Kidney capillary endothelial cell (primary cell): Measurements from ENCODE around the gene GBA3.

ENCODE experiments used
- DNase-seq: peaks from one replicate; pipeline ENCODE4 v3.0.0-alpha.2; 2018; ENCODE audit warnings: low spot score

GBA3 gene

DNA sequence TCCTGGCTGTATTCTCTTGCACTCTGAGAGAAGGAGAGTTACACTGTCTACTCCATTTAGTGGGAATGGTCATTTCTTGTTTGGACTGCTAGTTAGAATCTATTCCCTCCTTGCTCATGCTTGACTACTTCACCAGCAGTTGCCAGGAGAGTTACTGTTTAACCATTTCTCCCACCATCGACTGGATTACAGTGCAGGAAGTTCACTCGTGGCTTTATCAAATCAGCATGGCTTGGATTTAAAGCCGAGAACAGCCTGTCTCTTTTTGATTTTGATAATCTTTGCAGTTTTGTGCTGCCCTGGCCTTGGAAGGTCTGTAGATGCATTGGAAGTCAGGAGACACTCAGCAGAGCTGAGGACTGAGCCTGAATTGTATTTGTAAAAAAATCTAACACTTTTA, 3.2 kb downstream of the GBA3 start:
- no peak for DNase-seq

DNA sequence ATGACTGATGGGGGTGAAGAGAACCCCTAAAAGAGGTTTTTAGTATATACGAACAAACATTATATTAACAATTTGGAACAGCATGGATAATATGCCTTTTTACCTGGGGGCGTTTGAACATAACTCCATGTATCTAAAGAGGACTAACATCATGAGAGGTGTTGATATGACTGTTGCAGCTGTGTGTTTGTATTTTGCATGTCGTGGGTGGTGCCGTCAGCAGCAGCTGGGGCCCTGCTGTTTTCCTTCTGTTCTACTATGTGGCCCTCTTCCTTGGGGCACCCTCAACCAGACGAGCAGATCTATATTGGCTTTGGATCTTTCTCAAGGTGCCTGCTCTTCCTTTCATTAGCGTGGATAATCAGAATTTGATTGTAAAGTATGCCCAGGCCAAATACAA, 11.2 kb downstream of the GBA3 start:
- DNase-seq = no peak

DNA sequence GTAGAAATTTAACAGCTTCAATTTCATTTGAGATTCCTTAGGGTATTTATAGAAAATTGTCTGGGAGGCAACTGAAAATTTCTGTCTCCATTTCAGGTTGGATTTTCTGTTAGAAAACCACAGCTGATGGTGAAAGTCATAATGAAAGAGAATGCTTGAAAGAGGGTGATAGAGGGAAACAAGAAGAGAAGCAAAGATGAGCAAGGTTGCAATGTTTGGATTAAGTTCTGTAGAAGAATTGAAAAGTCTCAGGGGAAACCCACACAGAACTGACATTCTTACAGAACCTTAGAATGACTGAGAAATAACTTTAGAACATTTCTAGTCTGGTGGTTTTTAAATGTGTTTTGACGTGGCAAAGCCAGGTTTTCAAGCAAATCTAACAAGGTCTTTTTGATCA, 14.7 kb downstream of the GBA3 start:
- no peak for DNase-seq

DNA sequence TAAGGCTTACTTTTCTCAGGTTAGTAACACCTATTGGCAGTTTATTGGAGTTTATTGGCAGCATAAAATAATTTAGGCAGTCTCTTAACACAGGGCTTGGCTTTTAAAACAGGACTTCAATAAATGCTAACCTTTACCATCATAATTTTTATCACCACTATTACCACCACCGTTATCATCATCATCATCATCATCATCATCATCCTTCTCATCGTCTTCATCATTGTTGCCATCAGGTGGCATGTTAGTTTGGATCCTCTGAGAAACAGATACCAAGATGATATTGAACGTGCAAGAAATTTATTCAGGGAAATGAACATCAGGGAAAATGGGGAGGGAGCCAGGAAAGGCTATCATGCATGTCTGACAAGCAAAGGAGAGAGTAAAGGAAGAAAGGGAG, 16.2 kb downstream of the GBA3 start:
- DNase-seq = no peak

- DNase-seq = no peak
Measured at GRCh38 chr4:22712105-22712504, 19.4 kb downstream of the GBA3 start.

- DNase-seq = no peak
Measured at GRCh38 chr4:22712529-22712928, 19.8 kb downstream of the GBA3 start.

DNA sequence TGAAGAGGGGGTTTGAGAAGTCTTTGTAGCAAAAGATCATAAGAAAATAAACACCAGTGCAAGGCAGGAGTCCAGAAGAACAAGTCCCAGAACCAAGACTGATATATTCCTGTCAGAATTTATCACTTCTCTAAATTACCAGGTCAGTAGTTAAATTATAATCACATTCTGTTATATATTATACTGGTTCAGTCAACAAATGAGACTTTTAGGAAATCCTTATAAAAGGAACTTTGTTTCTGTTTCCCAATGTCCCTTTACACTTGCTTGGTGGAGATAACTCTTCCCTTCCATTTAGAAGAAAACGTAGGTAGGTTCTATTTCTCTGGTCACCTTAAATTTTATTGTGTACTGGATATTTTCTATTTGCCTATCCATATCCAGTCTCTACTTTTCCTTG, 21.1 kb downstream of the GBA3 start:
- DNase-seq = no peak

DNA sequence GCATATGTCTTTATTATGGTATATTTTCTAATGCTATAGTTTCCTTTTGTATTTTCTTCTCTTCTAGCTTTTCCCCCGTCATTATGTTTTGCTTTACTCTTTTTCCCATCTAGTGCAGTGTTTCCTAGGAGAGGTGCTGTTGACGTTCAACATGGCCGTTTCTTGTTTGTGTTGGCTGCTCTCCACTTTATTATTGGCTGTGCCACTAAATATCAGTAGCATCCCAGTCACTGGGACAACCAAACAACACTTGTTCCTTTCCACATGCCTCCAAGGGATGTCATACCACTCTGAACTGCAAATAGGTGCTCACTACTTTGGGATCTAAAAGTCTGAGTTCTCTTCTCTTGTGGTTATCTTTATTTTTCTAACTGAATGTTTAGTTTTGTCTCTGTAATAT, 26.5 kb downstream of the GBA3 start:
- DNase-seq = no peak

DNA sequence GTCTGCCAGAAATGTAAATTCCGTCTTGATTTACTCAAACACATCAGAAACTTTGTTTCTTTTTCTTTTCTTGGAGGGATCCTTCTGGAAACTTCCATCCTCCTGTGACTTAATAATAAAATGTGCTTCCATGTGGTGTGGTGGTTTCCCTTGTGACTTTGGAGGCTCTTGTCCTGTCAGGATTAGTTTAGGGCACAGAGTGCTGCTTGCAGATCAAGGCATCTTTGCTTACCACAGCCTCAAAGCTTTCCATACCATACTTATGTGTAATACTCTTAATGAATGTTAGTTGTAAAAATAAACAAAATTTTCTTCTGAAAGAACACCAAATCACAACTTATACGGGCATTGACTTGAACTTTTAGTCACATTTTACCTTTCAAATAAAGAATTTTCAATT, 27.4 kb downstream of the GBA3 start:
- no peak for DNase-seq

DNA sequence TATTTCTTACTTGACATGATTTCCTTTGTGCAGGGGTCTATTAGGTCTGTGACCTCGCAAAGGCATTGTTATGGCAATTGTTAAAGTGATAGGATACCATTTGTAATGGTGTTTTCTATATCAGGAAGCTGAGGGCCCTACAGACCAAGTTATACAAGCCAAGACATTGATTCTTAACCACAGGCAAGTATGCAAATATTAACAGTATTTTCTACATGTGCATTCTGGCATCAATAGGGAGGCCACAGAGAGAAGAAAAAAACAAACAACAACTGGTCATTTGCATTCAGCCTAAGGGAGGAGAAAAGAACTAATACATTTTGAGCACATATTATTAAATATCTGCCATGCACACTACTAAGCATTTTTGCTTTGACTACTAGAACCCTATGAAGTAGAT, 28.5 kb downstream of the GBA3 start:
- DNase-seq = no peak

- DNase-seq = no peak
Measured at GRCh38 chr4:22730021-22730420, 37.3 kb downstream of the GBA3 start.

DNA sequence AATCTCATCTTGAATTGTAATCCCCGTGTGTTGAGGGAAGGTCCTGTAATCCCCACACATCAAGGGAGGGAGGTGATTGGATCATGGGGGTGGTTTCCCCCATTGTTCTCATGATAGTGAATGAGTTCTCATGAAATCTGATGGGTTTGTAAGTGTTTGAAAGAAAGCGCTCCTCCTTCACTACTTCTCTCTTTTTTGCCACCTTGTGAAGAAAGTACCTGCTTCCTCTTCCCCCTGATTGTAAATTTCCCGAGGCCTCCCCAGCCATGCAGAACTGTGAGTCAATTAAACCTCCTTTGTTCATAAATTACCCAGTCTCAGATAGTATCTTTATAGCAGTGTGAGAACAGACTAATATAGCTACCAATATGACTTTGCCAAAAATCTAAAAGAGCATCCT, 41.1 kb downstream of the GBA3 start:
- DNase-seq = no peak

- DNase-seq = no peak
Measured at GRCh38 chr4:22736912-22737311, 44.2 kb downstream of the GBA3 start.

GRCh38 chr4:22739968-22740367, 47.2 kb downstream of the GBA3 start:
- DNase-seq = no peak

GRCh38 chr4:22741744-22742143, 49.0 kb downstream of the GBA3 start:
- DNase-seq = no peak

DNA sequence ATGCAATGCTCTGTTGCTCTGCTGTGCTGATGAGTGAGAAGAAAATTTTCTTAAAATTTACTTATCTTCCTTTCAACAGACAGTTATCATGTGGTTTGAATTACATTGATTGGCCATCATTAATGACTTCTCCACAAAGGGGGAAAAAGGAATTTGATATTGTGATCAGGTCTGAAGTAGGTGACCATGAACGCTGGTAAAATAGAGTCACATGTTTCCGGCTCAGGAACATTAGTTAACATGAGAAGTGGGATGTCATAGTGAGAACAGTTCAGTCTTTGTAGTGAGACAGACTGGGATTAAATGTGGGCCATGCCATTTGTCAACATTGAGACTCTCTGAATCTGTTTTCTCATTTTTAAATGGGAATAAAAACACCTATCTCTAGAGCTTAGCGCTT, 50.6 kb downstream of the GBA3 start:
- no peak for DNase-seq

- no peak for DNase-seq
Measured at GRCh38 chr4:22744478-22745062, 51.8 kb downstream of the GBA3 start.

DNA sequence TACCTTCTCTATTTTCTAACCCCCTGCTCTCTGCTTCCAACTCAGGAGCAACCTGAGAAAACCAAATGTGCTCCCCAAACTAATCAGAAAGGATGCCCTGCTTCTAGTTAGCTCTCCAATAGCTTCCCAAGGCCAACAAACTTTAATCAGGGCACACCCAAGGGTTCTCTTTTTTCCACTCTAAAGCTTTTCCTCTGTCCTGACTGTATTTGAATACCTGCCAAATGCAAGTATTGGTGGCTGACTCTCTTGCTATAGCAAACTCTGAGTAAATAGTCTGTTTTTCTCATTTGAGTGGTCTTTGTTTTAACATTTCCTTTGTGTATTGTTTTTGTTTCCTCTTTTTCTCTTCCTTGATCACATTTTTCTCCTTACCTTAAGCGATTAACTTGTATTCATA, 52.5 kb downstream of the GBA3 start:
- DNase-seq = no peak

DNA sequence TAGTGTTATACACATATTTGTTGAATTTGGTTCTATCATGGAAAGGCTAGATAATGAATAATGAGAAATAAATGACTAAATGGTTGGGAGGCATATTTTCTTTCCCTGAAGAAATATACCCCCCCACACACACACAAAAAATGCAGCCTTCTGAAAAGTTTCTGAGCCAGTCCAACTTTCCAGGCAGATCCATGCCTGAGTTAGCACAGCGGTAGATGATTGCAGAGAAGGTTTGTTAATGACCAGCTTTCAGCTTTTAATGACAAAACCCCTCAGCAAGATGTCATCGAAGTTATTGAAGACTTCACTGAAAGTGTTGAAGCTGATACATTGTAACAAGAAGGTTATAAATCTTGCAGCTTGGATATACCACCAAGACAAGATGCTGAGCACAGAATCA, 61.4 kb downstream of the GBA3 start:
- no peak for DNase-seq

GRCh38 chr4:22762548-22762947, 69.8 kb downstream of the GBA3 start:
- DNase-seq = no peak

DNA sequence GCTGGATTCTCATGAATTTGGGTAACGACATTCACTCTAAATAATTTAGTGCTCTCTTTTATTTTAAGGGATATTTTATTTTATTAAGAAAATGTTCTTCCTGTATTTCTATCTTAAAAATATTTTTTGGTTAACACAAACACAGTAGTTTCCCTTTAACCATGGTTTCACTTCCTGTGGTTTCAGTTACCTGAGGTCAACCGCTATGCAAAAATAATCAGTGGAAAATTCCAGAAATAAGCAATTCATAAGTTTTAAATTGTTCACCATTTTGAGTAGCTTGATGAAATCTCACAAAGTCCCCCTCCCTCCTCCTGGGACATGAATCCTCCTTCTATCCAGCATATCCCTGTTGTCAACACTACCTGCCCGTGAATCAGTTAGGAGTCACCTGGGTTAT, 71.4 kb downstream of the GBA3 start:
- DNase-seq = no peak

GRCh38 chr4:22766068-22766467, 73.3 kb downstream of the GBA3 start:
- DNase-seq = no peak

DNA sequence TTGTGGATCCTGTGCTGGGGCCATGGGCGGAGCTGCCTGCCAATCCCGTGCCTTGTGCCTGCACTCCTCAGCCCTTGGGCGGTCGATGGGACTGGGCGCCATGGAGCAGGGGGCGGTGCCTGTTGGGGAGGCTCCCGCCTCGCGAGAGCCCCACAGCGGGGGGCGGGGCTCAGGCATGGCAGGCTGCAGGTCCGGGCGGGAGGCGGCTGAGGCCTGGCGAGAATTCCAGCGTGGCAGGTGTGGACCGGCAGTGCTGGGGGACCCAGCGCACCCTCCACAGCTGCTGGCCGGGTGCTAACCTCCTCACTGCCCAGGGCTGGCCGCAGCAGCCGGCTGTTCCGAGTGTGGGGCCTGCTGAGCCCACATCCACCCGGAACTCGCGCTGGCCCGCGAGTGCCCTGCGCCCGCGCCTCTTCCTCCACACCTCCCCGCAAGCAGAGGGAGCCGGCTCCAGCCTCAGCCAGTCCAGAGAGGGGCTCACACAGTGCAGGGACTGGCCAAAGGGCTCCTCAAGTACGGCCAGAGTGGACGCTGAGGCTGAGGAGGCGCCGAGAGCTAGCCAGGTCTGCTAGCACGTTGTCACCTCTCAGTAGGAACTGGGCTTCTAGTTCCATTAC, 85.9 kb downstream of the GBA3 start:
- no peak for DNase-seq

GRCh38 chr4:22780317-22780716, 87.6 kb downstream of the GBA3 start:
- DNase-seq = no peak

GRCh38 chr4:22780797-22781196, 88.1 kb downstream of the GBA3 start:
- DNase-seq = no peak
